H1 (cell line): ENCODE results near the gene INPP5A. TPM values are rescaled to one million over a fixed set of nuclear protein-coding genes. Genes with fewer than 3 reads are reported as not detected.

Experiments
- CTCF ChIA-PET: fragments of 300-600 bp; sonication (Branson Sonifier 250); formaldehyde crosslinking; loops from one replicate; lab custom pipeline; 2021; ENCODE audit not compliant: partially characterized antibody; lab: Charles Lee
- POLR2A ChIA-PET: fragments of 300-600 bp; sonication (Branson Sonifier 250); formaldehyde crosslinking; loops from one replicate; lab custom pipeline; 2021; ENCODE audit warnings: inconsistent platforms; ENCODE audit not compliant: partially characterized antibody; lab: Charles Lee
- DNase-seq, 2 experiments: peaks; one replicate each; pipeline versions ENCODE4 v3.0.0 to v3.0.0-alpha.2; 2010 to 2022; ENCODE audit warnings: low spot score in 2 of 2, low read depth in 1 of 2, mixed read lengths in 1 of 2
- FAIRE-seq: peaks from 2 replicates; lab custom pipeline; 2011; peaks lifted over from hg19 to GRCh38; lab: Jason Lieb, UNC
- H2AFZ ChIP-seq: 2 replicates; pipeline ENCODE4 v1.8.1; 2012; ENCODE audit warnings: low read length, inconsistent platforms
- H2AK5ac ChIP-seq: 2 replicates; pipeline ENCODE4 v1.6.1; 2013; ENCODE audit warnings: low read depth, low read length
- H2BK120ac ChIP-seq: replicated peaks from 2 replicates; pipeline ENCODE3; 2013; ENCODE audit warnings: low read depth, low read length, inconsistent platforms
- H2BK12ac ChIP-seq: 2 replicates; pipeline ENCODE4 v1.6.1; 2013; ENCODE audit warnings: low read depth, low read length
- H2BK15ac ChIP-seq: 2 replicates; pipeline ENCODE4 v1.6.1; 2013; ENCODE audit warnings: low read length
- H2BK20ac ChIP-seq: 2 replicates; pipeline ENCODE4 v1.6.1; 2013; ENCODE audit warnings: low read length
- H2BK5ac ChIP-seq: 2 replicates; pipeline ENCODE4 v1.6.1; 2013; ENCODE audit warnings: low read depth, low read length
- H3K14ac ChIP-seq: 2 replicates; pipeline ENCODE4 v1.6.1; 2013; ENCODE audit warnings: inconsistent platforms; ENCODE audit not compliant: insufficient read length
- H3K18ac ChIP-seq: 2 replicates; pipeline ENCODE4 v1.6.1; 2013; ENCODE audit warnings: low read length; ENCODE audit errors: extremely low read depth
- H3K23ac ChIP-seq: 2 replicates; pipeline ENCODE4 v1.6.1; 2013; ENCODE audit warnings: inconsistent platforms; ENCODE audit not compliant: insufficient read length
- H3K23me2 ChIP-seq: 2 replicates; pipeline ENCODE4 v1.6.1; 2013; ENCODE audit warnings: low read depth, low read length
- H3K27ac ChIP-seq: 2 replicates; pipeline ENCODE4 v1.6.1; 2011; ENCODE audit warnings: low read depth, low read length, inconsistent platforms
- H3K27me3 ChIP-seq, 4 experiments: replicated peaks in 1 of 4; 1 replicate in 1 of 4; 2 replicates in 3 of 4; pipeline versions ENCODE4 v1.6.1 to v1.8.1; 2011 to 2013; ENCODE audit warnings: low read length in 3 of 4, mild to moderate bottlenecking in 3 of 4, inconsistent platforms in 2 of 4, mixed read lengths in 2 of 4, moderate library complexity in 1 of 4; ENCODE audit not compliant: control insufficient read depth in 3 of 4, insufficient read depth in 3 of 4; ENCODE audit errors: extremely low read depth in 1 of 4
- H3K36me3 ChIP-seq, 4 experiments: 2 replicates each; pipeline versions ENCODE4 v1.6.1 to v1.8.1; 2011 to 2013; ENCODE audit warnings: mild to moderate bottlenecking in 4 of 4, low read length in 3 of 4, moderate library complexity in 2 of 4, control low read depth in 1 of 4, inconsistent platforms in 1 of 4; ENCODE audit not compliant: insufficient read depth in 4 of 4, control insufficient read depth in 2 of 4
- H3K4ac ChIP-seq: replicated peaks from 2 replicates; pipeline ENCODE3; 2013; ENCODE audit warnings: low read length, low read depth, mixed read lengths, inconsistent platforms; ENCODE audit not compliant: insufficient read length
- H3K4me1 ChIP-seq, 4 experiments: replicated peaks in 1 of 4; 1 replicate in 1 of 4; 2 replicates in 3 of 4; pipeline versions ENCODE4 v1.6.1 to v1.8.1; 2011 to 2013; ENCODE audit warnings: low read length in 3 of 4, inconsistent platforms in 2 of 4, mixed read lengths in 1 of 4; ENCODE audit not compliant: insufficient read depth in 4 of 4, control insufficient read depth in 3 of 4
- H3K4me2 ChIP-seq, 2 experiments: 2 replicates each; pipeline versions ENCODE4 v1.6.1 to v1.8.1; 2011 to 2013; ENCODE audit warnings: low read depth in 2 of 2, low read length in 2 of 2, control low read depth in 1 of 2, inconsistent platforms in 1 of 2, mild to moderate bottlenecking in 1 of 2; ENCODE audit not compliant: insufficient read depth in 1 of 2
- H3K4me3 ChIP-seq, 4 experiments: fragments of 200-600, 300-600 bp in 1 of 4; sonication (generic), shearing (Covaris generic), sonication (Bioruptor Twin) in 1 of 4; 2 replicates each; pipeline versions ENCODE4 v1.5.1 to v1.8.1; 2011 to 2016; ENCODE audit warnings: low read length in 4 of 4, low read depth in 3 of 4, control low read depth in 2 of 4, inconsistent platforms in 2 of 4, mild to moderate bottlenecking in 2 of 4, mixed read lengths in 1 of 4, moderate library complexity in 1 of 4; ENCODE audit not compliant: insufficient read depth in 2 of 4; ENCODE audit errors: extremely low read depth in 1 of 4
- H3K56ac ChIP-seq: replicated peaks from 2 replicates; pipeline ENCODE3; 2013; ENCODE audit warnings: low read depth, mild to moderate bottlenecking, mixed read lengths, low read length, inconsistent platforms; ENCODE audit not compliant: insufficient read length
- H3K79me1 ChIP-seq: 2 replicates; pipeline ENCODE4 v1.6.1; 2013; ENCODE audit warnings: low read depth, low read length, control low read depth
- H3K79me2 ChIP-seq, 2 experiments: 2 replicates each; pipeline versions ENCODE4 v1.6.1 to v1.8.1; 2012 to 2013; ENCODE audit warnings: low read length in 2 of 2, mild to moderate bottlenecking in 2 of 2, inconsistent platforms in 1 of 2; ENCODE audit not compliant: insufficient read depth in 2 of 2, control insufficient read depth in 1 of 2
- H3K9ac ChIP-seq, 4 experiments: replicated peaks in 1 of 4; 1 replicate in 1 of 4; 2 replicates in 3 of 4; pipeline versions ENCODE4 v1.6.1 to v1.8.1; 2011 to 2013; ENCODE audit warnings: low read depth in 3 of 4, low read length in 3 of 4, control low read depth in 2 of 4, mild to moderate bottlenecking in 2 of 4, moderate library complexity in 2 of 4, inconsistent platforms in 1 of 4; ENCODE audit errors: extremely low read depth in 1 of 4
- H3K9me3 ChIP-seq, 2 experiments: 2 replicates each; pipeline versions ENCODE4 v1.6.1 to v1.8.1; 2012 to 2013; ENCODE audit warnings: mild to moderate bottlenecking in 2 of 2, moderate library complexity in 2 of 2, control low read depth in 1 of 2, inconsistent platforms in 1 of 2, low read depth in 1 of 2, low read length in 1 of 2, mixed read lengths in 1 of 2; ENCODE audit not compliant: insufficient read depth in 2 of 2
- H4K20me1 ChIP-seq, 2 experiments: replicated peaks in 1 of 2; 2 replicates each; pipeline versions ENCODE3 to v1.8.1; 2011 to 2013; ENCODE audit warnings: inconsistent platforms in 2 of 2, low read length in 2 of 2, mild to moderate bottlenecking in 1 of 2; ENCODE audit not compliant: insufficient read depth in 2 of 2, control insufficient read depth in 1 of 2
- H4K5ac ChIP-seq: 2 replicates; pipeline ENCODE4 v1.6.1; 2013; ENCODE audit warnings: low read length, low read depth, mixed read lengths, inconsistent platforms; ENCODE audit not compliant: insufficient read length
- H4K8ac ChIP-seq: 2 replicates; pipeline ENCODE4 v1.8.0; 2013; ENCODE audit warnings: mild to moderate bottlenecking, moderate library complexity, low read length, inconsistent platforms; ENCODE audit not compliant: insufficient read depth; ENCODE audit errors: extremely low read depth
- H4K91ac ChIP-seq: replicated peaks from 2 replicates; pipeline ENCODE3; 2013; ENCODE audit warnings: low read length, mixed read lengths, inconsistent platforms; ENCODE audit not compliant: insufficient read length
- CBX5 ChIP-seq: fragments of 300-800, 300-1000 bp; sonication (generic); IDR thresholded peaks from 2 replicates; pipeline ENCODE4 v1.7.1; 2016; ENCODE audit warnings: antibody characterized with exemption, low read length, low read depth
- CBX8 ChIP-seq: fragments of 300-800, 300-1000 bp; sonication (generic); IDR thresholded peaks from 2 replicates; pipeline ENCODE4 v1.7.1; 2016; ENCODE audit warnings: low read depth, low read length, borderline replicate concordance
- NRF1 ChIP-seq: IDR thresholded peaks from 2 replicates; pipeline ENCODE4 v1.6.1; 2011; ENCODE audit warnings: mild to moderate bottlenecking, low read depth, low read length, improper control_type of control experiment
- RBBP5 ChIP-seq: IDR thresholded peaks from 2 replicates; pipeline ENCODE4 v1.7.1; 2012; ENCODE audit warnings: low read depth, mild to moderate bottlenecking, inconsistent platforms, low read length, moderate library complexity, borderline replicate concordance
- RXRA ChIP-seq: IDR thresholded peaks from 2 replicates; pipeline ENCODE4 v1.6.1; 2011; ENCODE audit warnings: low read depth, mild to moderate bottlenecking, low read length, moderate library complexity; ENCODE audit not compliant: insufficient read depth
- SIX5 ChIP-seq: IDR thresholded peaks from 2 replicates; pipeline ENCODE4 v1.6.1; 2011; ENCODE audit warnings: mild to moderate bottlenecking, low read depth, low read length
- SP1 ChIP-seq: IDR thresholded peaks from 2 replicates; pipeline ENCODE4 v1.6.1; 2011; ENCODE audit warnings: low read depth, low read length
- WGBS, 2 experiments: shearing (Covaris generic) in 1 of 2; methylation state at CpG; one replicate each; pipeline versions ENCODE4 v1.1.6 to v1.1.7; 2013 to 2015; ENCODE audit warnings: low lambda C conversion rate in 2 of 2, mixed read lengths in 2 of 2, inconsistent platforms in 1 of 2, low coverage in 1 of 2, missing lambda C conversion rate in 1 of 2; ENCODE audit not compliant: insufficient replicate concordance in 2 of 2, insufficient coverage in 1 of 2, insufficient read length in 1 of 2; ENCODE audit errors: extremely low coverage in 1 of 2, missing lambda C conversion rate in 1 of 2; 5-methylcytosine and 5-hydroxymethylcytosine counted together
- polyA plus RNA-seq, 7 experiments: library from polyadenylated mRNA; depleted of rRNA in 3 of 7; stranded (reverse) in 5 of 7; unstranded in 2 of 7; fragments of >200 nt in 5 of 7; fragments of 200-250 nt in 2 of 7; gene quantifications; 1 replicate in 5 of 7; 2 replicates in 1 of 7; 4 replicates in 1 of 7; pipeline versions ENCODE4 v1.2.1 to v1.2.3, GENCODE V29; 2011 to 2013; ENCODE audit warnings: missing spikeins in 2 of 7, mixed read lengths in 2 of 7
- total RNA-seq: library from RNA; stranded (reverse); fragmentation: NEBNext Ultra II Directional; extraction: Animal tissue kit (Norgen Biotek cat#: 25700); gene quantifications from 2 replicates; pipeline ENCODE4 v1.2.1, GENCODE V29; 2021
- TF ChIP-seq, protein P1 (sequence below): IDR thresholded peaks from 2 replicates; pipeline ENCODE4 v1.6.1; 2012; ENCODE audit warnings: inconsistent platforms
- TF ChIP-seq, protein P2 (sequence below): IDR thresholded peaks from 2 replicates; pipeline ENCODE4 v1.6.1; 2012; ENCODE audit warnings: low read length, inconsistent platforms

Gene INPP5A
- total and polyA plus RNA-seq, 2 of the 8 experiments (the other 6 are each of a cell fraction or from before 2014, with no cell fraction given), result 19.7 to 27.5 TPM

DNA sequence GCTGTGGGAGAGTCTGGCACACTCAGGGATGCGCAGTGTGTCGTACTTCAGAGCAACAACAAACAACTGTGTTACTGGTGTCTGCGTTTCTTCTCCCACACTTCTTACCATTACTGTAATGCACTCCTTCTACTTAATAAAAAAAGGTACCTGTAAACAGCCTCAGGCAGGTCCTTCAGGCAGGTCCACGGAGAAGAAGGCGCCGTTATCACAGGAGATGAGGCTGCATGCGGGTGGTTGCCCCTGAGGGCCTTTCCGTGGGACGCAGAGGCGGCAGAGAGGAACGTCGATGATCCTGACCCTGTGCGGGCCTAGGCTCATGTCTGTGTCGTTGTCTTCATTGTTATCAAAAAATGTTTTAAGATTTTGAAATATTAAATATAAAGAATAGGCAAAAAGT is 219.0 kb downstream of the INPP5A start:
- no peak overlapping the region for H2BK5ac ChIP-seq
- H3K18ac ChIP-seq, result no peak overlapping the region
- POLR2A ChIA-PET, result no interaction called here
- no peak overlapping the region for H4K91ac ChIP-seq
- no peak overlapping the region for H3K27ac ChIP-seq
- no peaks in the 10 kb centered on the region for H3K27me3 ChIP-seq
- H3K9me3 ChIP-seq, result peaks cover 3 to 17% of the 10 kb centered on the region in 2 experiments; a peak in 2 of 4 replicates
- H3K9ac ChIP-seq, result no peak overlapping the region
- H3K14ac ChIP-seq, result no peak overlapping the region
- H3K79me1 ChIP-seq, result peaks cover 2% of the 10 kb centered on the region; the same call in 1 of the 2 replicates
- no peak overlapping the region for H2AFZ ChIP-seq
- no peak overlapping the region for H3K23ac ChIP-seq
- H2AK5ac ChIP-seq, result no peak overlapping the region
- H2BK12ac ChIP-seq, result no peak overlapping the region
- H2BK120ac ChIP-seq, result no peak overlapping the region
- no peak overlapping the region for H4K5ac ChIP-seq
- WGBS, 2 experiments, result 88% methylated on average over 14 of the region's 14 CpGs; no CpG with 5 or more reads in 1 of the 2 experiments
- H3K4me3 ChIP-seq, result no peak overlapping the region
- H4K8ac ChIP-seq, result no peak overlapping the region
- H3K23me2 ChIP-seq, result no peaks in the 10 kb centered on the region
- DNase-seq, result no peak
- no peaks in the 10 kb centered on the region for H3K79me2 ChIP-seq
- no peak for TF ChIP-seq NRF1
- no peak for TF ChIP-seq RBBP5
- TF ChIP-seq CBX5, result no peak
- no peak for TF ChIP-seq CBX8
- TF ChIP-seq, protein P1, sequence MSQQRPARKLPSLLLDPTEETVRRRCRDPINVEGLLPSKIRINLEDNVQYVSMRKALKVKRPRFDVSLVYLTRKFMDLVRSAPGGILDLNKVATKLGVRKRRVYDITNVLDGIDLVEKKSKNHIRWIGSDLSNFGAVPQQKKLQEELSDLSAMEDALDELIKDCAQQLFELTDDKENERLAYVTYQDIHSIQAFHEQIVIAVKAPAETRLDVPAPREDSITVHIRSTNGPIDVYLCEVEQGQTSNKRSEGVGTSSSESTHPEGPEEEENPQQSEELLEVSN, result no peak
- no peak for TF ChIP-seq SIX5
- TF ChIP-seq, protein P2, sequence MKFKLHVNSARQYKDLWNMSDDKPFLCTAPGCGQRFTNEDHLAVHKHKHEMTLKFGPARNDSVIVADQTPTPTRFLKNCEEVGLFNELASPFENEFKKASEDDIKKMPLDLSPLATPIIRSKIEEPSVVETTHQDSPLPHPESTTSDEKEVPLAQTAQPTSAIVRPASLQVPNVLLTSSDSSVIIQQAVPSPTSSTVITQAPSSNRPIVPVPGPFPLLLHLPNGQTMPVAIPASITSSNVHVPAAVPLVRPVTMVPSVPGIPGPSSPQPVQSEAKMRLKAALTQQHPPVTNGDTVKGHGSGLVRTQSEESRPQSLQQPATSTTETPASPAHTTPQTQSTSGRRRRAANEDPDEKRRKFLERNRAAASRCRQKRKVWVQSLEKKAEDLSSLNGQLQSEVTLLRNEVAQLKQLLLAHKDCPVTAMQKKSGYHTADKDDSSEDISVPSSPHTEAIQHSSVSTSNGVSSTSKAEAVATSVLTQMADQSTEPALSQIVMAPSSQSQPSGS, result no peak
- no peak for TF ChIP-seq SP1
- no peak for TF ChIP-seq RXRA
- TF ChIP-seq, all 59 proteins: peak for 0
- no peak overlapping the region for H3K4me2 ChIP-seq
- H3K4ac ChIP-seq, result no peak overlapping the region
- no peak overlapping the region for H3K56ac ChIP-seq
- CTCF ChIA-PET, result no interaction called here
- peaks cover 0 to 4% of the 10 kb centered on the region in 2 experiments for H4K20me1 ChIP-seq
- H2BK15ac ChIP-seq, result no peak overlapping the region
- no peak for FAIRE-seq
- no peak overlapping the region for H2BK20ac ChIP-seq
- H3K4me1 ChIP-seq, result no peaks in the 10 kb centered on the region
- peaks cover 0 to 5% (median 0%) of the 10 kb centered on the region in 4 experiments; a peak in 2 of 8 replicates for H3K36me3 ChIP-seq
